Kidney (tissue), 14 donors: Measurements from ENCODE around the gene NPB. TPM values are rescaled to one million over a fixed set of nuclear protein-coding genes. Genes with fewer than 3 reads are reported as not detected.

ENCODE experiments used
- DNase-seq, 5 donors: peaks; one replicate each; pipeline ENCODE4 v3.0.0-alpha.2; 2013 to 2020
- FAIRE-seq: peaks from 2 replicates; lab custom pipeline; 2012; peaks lifted over from hg19 to GRCh38; lab: Jason Lieb, UNC
- H3K27ac ChIP-seq, 2 donors: one replicate each; pipeline ENCODE4 v1.7.0; 2013; ENCODE audit warnings: low read depth in 2 of 2, low read length in 2 of 2, inconsistent platforms in 1 of 2
- H3K27me3 ChIP-seq: one replicate; pipeline ENCODE4 v1.7.1; 2013; ENCODE audit warnings: low read length, inconsistent platforms; ENCODE audit not compliant: control insufficient read depth, insufficient read depth
- H3K36me3 ChIP-seq, 3 donors: one replicate each; pipeline versions ENCODE4 v1.7.0 to v1.7.1; 2013; ENCODE audit warnings: low read length in 3 of 3, control low read depth in 1 of 3, inconsistent platforms in 1 of 3; ENCODE audit not compliant: insufficient read depth in 3 of 3, control insufficient read depth in 2 of 3
- H3K4me1 ChIP-seq, 3 donors: one replicate each; pipeline versions ENCODE4 v1.7.0 to v1.7.1; 2013; ENCODE audit warnings: low read length in 3 of 3, inconsistent platforms in 1 of 3, low read depth in 1 of 3; ENCODE audit not compliant: control insufficient read depth in 2 of 3, insufficient read depth in 2 of 3
- H3K4me3 ChIP-seq, 3 donors: one replicate each; pipeline versions ENCODE4 v1.7.0 to v1.8.1; 2013; ENCODE audit warnings: low read length in 3 of 3, control low read depth in 1 of 3, inconsistent platforms in 1 of 3
- H3K9ac ChIP-seq, 3 donors: one replicate each; pipeline versions ENCODE4 v1.7.0 to v1.7.1; 2013; ENCODE audit warnings: low read length in 3 of 3, control low read depth in 1 of 3, inconsistent platforms in 1 of 3
- H3K9me3 ChIP-seq, 3 donors: one replicate each; pipeline versions ENCODE4 v1.7.0 to v1.7.1; 2013; ENCODE audit warnings: low read length in 3 of 3, control low read depth in 1 of 3, inconsistent platforms in 1 of 3; ENCODE audit not compliant: control insufficient read depth in 2 of 3, insufficient read depth in 1 of 3
- CTCF ChIP-seq: IDR thresholded peaks from 3 replicates; pipeline ENCODE4 v1.5.1; 2012; ENCODE audit warnings: mild to moderate bottlenecking, moderate library complexity, borderline replicate concordance; ENCODE audit not compliant: insufficient read depth; ENCODE audit errors: extremely low read depth
- intact Hi-C: fragments of 100-400 bp; cut with DNase I; formaldehyde crosslinking; loops from one replicate; pipeline ENCODE4 v1.11.1; 2022
- polyA plus RNA-seq: library from polyadenylated mRNA; stranded (reverse); fragments of 350-450 nt; fragmentation: Illumina TruSeq; extraction: RNeasy Lipid Tissue Mini Kit (QIAGEN cat#74804); gene quantifications from one replicate; pipeline ENCODE4 v1.2.3, GENCODE V29; 2014; ENCODE audit warnings: low read depth, low replicate concordance; ENCODE audit not compliant: insufficient read depth
- total RNA-seq: library from RNA; stranded (reverse); fragmentation: NEBNext Ultra II Directional; extraction: Animal tissue kit (Norgen Biotek cat#: 25700); gene quantifications from one replicate; pipeline ENCODE4 v1.2.1, GENCODE V29; 2021
- donor health status: control.
- donor health status: control.
- donor health status: control.
- donor health status: control.
- donor health status: control.
- donor health status: DM: yes; HTN: yes; CAD: no.
- donor health status: Normal renal cell carcinoma (clear cell type).

NPB gene
- total and polyA plus RNA-seq, 2 donors from 2014 or later = 0.66 to 1.4 TPM

GRCh38 chr17:81929253-81930141 is 27.5 kb downstream of the NPB start:
- no peak for TF ChIP-seq CTCF
- FAIRE-seq = no peak

GRCh38 chr17:81930142-81931125 is 28.4 kb downstream of the NPB start:
- intact Hi-C loops = no loop called here
- no peak for FAIRE-seq
- Histone ChIP-seq H3K9me3 (no peaks in the 10 kb centered on the region), H3K4me3 (no peak overlapping the region), H3K27ac (no peak overlapping the region), H3K27me3 (no peaks in the 10 kb centered on the region), H3K4me1 (peaks cover 0 to 13% (median 9%) of the 10 kb centered on the region in 3 donors), H3K9ac (no peak overlapping the region), H3K36me3 (no peaks in the 10 kb centered on the region)
- peak in 3 of 5 donors; percentile 38 to 69 (median 46) for DNase-seq
- no peak for TF ChIP-seq CTCF

More at GRCh38 chr17:81929253-81930141, 27.5 kb downstream of the NPB start:
- DNase-seq = peak in 1 of 5 donors; percentile 65
- Histone ChIP-seq H3K4me1 (peaks cover 0 to 20% (median 14%) of the 10 kb centered on the region in 3 donors), H3K36me3 (no peaks in the 10 kb centered on the region), H3K27me3 (no peaks in the 10 kb centered on the region), H3K9ac (no peak overlapping the region), H3K4me3 (no peak overlapping the region), H3K27ac (no peak overlapping the region), H3K9me3 (no peaks in the 10 kb centered on the region)
- intact Hi-C loops = no loop called here

- Histone ChIP-seq H3K27me3 (no peaks in the 10 kb centered on the region), H3K9me3 (no peaks in the 10 kb centered on the region), H3K4me1 (peaks cover 0 to 7% (median 4%) of the 10 kb centered on the region in 3 donors), H3K36me3 (no peaks in the 10 kb centered on the region), H3K9ac (no peak overlapping the region), H3K27ac (no peak overlapping the region), H3K4me3 (no peak overlapping the region)
- intact Hi-C loops = no loop called here
- FAIRE-seq = no peak
- TF ChIP-seq CTCF = no peak
- peak in 1 of 5 donors; percentile 72 for DNase-seq
Observed at GRCh38 chr17:81931189-81931556, 29.1 kb downstream of the NPB start.
